GM18519 (cell line): Measurements from ENCODE around the gene BMP2.

Experiments
- ATAC-seq: cut with Tn5 transposase; IDR thresholded peaks from one replicate; pipeline ENCODE4 v1.9.1; 2021; ENCODE audit warnings: mild to moderate bottlenecking, moderate library complexity; ENCODE audit not compliant: unreplicated experiment, low FRiP score

BMP2 gene

GRCh38 chr20:6767536-6768227 is at the start of gene BMP2:
Gene BMP2, plus strand, starts transcription at chr20:6767686. Its CDS starts 2,441 bp downstream, at chr20:6770127.
- no peak for ATAC-seq

GRCh38 chr20:6718662-6719368 is 48.7 kb upstream of the BMP2 start:
- no peak for ATAC-seq

- ATAC-seq, result no peak
Measured at GRCh38 chr20:6719369-6719721, 48.1 kb upstream of the BMP2 start.

GRCh38 chr20:6726761-6727160 is 40.7 kb upstream of the BMP2 start:
- ATAC-seq, result no peak

- no peak for ATAC-seq
Measured at GRCh38 chr20:6730672-6731328, 36.7 kb upstream of the BMP2 start.

GRCh38 chr20:6732001-6732447 is 35.5 kb upstream of the BMP2 start:
- ATAC-seq, result no peak

GRCh38 chr20:6732851-6733250 is 34.6 kb upstream of the BMP2 start:
- no peak for ATAC-seq

- no peak for ATAC-seq
Measured at GRCh38 chr20:6733965-6734364, 33.5 kb upstream of the BMP2 start.

GRCh38 chr20:6735942-6736845 is 31.3 kb upstream of the BMP2 start:
- no peak for ATAC-seq

- ATAC-seq, result no peak
Measured at GRCh38 chr20:6739406-6739805, 28.1 kb upstream of the BMP2 start.

- ATAC-seq, result no peak
Measured at GRCh38 chr20:6740096-6740495, 27.4 kb upstream of the BMP2 start.

- ATAC-seq, result no peak
Measured at GRCh38 chr20:6744180-6744579, 23.3 kb upstream of the BMP2 start.

- ATAC-seq, result no peak
Measured at GRCh38 chr20:6744805-6745204, 22.7 kb upstream of the BMP2 start.

GRCh38 chr20:6746901-6747609 is 20.4 kb upstream of the BMP2 start:
- no peak for ATAC-seq

GRCh38 chr20:6750438-6750837 is 17.0 kb upstream of the BMP2 start:
- no peak for ATAC-seq

- ATAC-seq, result no peak
Measured at GRCh38 chr20:6756693-6757595, 10.5 kb upstream of the BMP2 start.

GRCh38 chr20:6764619-6765018 is 2.9 kb upstream of the BMP2 start:
- no peak for ATAC-seq

- no peak for ATAC-seq
Measured at GRCh38 chr20:6765469-6766058, 1.9 kb upstream of the BMP2 start.

GRCh38 chr20:6766433-6766832 is 1.1 kb upstream of the BMP2 start:
- no peak for ATAC-seq
